ENCODE measurements around the gene RALBP1.
A peak's percentile ranks its signal among the peaks of the same experiment; 100 is the strongest.

Gene RALBP1

DNA sequence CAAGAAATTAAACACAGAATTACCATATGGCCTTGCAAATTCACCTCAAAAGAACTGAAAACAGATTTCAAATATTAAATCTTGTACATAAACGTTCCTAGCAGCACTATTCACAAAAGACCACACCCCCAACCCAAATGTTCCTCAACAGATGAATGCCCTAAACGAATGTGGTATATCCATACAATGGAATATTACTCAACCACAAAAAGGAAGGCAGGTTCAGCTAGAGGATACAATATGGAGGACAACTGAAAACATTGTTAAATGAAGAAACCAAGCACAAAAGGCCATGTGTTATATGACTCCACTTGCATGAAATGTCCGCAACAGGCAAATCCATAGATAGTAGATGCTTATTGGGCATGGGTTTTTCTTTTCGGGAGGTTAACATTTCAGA, 77.3 kb downstream of the RALBP1 start:
- DNase-seq = no peak

GRCh38 chr18:9557250-9557943, 82.1 kb downstream of the RALBP1 start:
- DNase-seq = no peak

DNA sequence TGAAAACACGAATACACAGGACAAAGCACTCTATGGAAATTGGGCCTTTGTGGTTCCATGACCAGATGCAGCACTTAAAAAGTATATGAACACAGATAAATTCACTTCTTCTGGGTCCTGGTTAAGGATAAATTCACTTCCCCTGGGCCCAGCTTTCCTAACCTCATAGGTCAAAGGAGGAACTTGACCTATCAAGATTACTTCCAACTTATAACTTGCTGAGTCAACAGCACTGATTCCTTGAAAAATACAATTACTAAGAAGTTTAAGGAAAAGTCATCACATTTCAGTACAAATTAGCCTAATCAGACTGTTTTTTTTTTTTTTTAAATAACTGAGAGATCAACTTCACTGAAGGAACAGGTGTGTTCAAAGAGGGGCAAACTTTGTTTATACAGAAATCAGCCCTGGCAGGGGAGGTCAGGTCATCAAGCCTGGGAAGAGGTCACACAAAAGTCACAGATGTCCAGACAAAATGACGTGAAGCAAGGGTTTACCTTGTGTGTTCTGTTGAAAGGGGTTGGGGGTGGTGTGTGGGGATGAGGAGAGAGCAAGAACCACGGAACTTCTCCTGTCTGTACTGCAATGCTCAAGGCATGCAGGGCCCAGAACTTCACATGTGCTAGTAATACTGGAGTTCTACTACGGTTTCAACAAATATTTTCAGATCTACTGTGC, 83.2 kb downstream of the RALBP1 start:
- no peak for DNase-seq

- no peak for DNase-seq
Observed at GRCh38 chr18:9559253-9559652, 83.9 kb downstream of the RALBP1 start.

- no peak for DNase-seq
Observed at GRCh38 chr18:9561759-9562158, 86.4 kb downstream of the RALBP1 start.

DNA sequence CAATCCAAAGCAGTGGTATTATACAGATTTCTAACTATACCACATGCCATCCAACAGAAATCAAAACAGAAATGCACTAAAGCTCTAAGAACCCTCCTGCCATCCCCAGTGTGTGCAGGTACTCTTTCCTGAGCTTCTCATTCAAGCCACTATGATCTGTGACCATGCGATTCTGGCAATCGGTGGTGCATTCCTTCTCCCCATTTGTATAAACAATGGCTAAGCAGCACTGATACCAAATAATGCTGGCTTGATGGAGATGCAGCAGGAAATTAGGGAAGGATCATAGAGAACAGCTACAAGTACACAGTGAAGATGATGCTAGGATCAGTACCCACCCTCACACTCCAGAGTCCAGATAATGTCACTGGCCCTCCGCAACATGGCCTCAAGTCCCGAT, 87.3 kb downstream of the RALBP1 start:
- no peak for DNase-seq

GRCh38 chr18:9563331-9563730, 88.0 kb downstream of the RALBP1 start:
- DNase-seq = no peak

DNA sequence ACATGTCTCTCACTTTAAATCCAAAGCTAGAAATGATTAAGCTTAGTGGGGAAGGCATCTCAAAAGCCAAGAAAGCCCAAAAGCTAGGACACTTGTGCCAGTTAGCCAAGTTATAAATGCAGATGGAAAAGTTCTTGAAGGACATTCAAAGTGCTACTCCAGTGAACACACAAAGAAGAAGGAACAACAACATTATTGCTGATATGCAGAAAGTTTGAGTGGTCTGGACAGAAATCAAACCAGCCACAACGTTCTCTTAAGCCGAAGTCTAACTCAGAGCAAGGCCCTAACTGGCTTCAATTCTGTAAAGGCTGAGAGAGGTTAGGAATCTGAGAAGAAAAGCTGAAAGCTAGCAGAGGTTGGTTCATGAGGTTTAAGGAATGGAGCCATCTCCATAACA, 90.1 kb downstream of the RALBP1 start:
- no peak for DNase-seq

DNA sequence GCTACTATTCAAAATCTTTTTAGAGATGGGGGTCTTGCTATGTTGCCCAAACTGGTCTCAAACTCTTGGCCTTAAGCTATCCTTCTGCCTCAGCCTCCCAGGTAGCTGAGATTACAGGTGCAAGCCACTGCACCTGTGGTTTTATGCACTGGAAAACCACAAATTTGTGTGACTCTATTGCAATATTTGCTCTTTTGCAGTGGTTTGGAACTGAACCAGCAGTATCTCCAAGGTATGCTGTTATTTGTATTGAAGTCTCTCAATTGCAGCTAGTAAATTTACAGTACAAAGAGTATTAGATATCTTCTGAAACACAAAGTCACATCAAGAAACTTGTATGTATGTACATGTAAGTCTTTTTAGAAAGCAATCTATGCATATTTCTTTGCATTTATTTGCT, 92.9 kb downstream of the RALBP1 start:
- DNase-seq = no peak

DNA sequence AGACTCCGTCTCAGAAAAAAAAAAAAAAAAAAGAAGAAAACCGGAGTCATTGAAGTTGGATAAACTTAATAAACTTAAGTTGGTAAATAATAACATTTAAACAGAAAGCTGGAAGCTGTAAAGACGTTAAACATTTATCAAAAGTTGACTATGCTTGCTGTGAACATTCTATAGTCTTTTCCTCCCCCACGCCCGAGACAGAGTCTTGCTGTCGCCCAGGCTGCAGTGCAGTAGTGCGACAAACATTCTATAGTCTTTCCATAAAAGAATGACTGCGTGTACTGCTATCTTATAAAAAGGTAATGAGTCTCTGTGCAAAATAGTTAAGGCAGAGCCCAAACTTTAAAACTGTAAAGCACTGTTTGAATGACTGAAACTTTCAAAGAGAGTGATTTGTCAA, 93.9 kb downstream of the RALBP1 start:
- DNase-seq = no peak

DNA sequence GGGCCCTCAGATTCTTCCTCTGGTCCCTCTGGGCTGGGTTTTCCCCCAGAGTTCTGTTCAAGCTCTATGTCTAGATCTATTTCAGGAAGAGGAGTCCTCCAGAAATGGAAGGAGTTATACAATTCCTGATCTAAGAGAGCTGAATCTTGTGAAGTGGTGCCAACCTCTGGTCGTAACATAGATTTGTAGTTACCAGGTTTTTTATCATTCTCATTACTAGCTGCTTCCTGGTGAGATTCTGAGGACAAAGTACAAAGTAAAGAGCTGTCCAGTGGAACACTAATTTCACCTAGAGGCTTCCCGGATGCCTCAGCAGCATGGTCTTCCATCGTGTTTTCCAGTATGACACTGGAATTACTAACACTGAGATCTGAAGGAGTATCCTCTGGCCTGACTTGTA, 94.9 kb downstream of the RALBP1 start:
- no peak for DNase-seq

DNA sequence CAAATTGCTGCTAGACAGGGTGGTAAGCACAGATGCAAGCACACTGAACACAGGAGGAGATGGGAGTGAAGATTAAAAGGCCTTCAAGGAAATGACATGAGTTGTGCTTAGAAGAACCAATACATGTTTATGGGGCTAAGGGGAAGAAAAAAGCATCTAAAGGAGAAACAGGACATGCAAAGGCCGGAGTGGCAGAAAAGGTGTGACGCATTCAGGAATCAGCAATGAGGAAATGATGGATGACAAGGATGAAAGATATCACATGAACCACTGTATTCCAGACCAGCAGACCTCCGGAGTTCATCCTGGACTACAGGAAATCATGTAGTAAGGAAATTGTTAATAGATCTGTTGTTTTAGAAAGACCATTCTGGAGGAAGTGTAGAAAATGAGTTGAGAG, 96.2 kb downstream of the RALBP1 start:
- DNase-seq = no peak

GRCh38 chr18:9574473-9575115, 99.3 kb downstream of the RALBP1 start:
- DNase-seq = no peak

GRCh38 chr18:9575558-9575957, 100.2 kb downstream of the RALBP1 start:
- DNase-seq = peak; percentile 57

DNA sequence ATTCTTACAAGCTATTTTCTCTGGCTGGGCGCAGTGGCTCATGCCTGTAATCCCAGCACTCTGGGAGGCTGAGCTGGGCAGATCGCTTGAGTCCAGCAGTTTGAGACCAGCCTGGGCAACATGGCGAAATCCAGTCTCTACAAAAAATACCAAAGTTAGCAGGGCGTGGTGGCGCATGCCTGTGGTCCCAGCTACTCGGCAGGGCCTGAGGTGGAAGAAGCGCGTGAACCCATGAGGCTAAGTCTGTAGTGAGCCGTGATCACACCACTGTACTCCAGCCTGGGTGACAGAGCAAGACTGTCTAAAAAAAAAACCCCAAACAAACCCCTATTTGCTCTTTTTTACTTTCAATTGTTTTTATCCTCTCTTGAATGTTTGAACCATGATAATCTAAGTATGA, 102.0 kb downstream of the RALBP1 start:
- no peak for DNase-seq

DNA sequence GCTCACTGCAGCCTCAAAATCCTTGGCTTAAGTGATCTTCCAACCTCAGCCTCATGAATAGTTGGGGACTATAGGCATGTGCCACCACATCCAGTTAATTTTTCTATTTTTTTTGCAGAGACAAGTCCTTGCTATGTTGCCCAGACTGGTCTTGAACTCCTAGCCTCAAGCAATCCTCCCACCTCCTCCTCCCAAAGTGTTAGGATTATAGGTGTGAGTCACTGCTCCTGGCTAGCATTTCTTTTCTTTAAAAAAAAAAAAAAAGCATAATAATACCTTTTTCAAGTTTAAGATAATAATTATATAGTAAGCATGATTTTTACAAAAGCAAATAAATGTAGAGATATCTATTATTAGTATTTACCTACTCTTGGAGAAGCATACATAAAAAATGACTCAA, 103.0 kb downstream of the RALBP1 start:
- no peak for DNase-seq

DNA sequence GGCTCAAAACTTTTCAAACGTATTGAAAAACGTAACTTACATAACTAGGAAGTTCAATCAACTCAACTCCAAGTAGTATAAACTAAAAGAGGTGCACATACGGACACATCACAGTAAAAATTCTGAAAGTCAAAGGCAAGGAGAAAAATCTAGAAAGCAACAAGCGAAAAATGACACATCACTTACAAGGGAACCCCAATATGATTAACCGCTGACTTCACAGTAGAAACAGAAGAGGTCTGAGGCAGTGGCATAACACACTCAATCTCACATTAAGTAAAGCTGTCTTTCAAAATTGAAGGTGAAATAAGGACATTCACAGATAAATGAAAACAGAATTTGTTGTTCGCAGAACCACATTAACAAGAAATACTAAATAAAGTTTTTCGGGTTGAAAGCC, 106.4 kb downstream of the RALBP1 start:
- no peak for DNase-seq

- no peak for DNase-seq
Observed at GRCh38 chr18:9586814-9587213, 111.5 kb downstream of the RALBP1 start.
